ENCODE results near the gene FEM1B.

The FEM1B gene

DNA sequence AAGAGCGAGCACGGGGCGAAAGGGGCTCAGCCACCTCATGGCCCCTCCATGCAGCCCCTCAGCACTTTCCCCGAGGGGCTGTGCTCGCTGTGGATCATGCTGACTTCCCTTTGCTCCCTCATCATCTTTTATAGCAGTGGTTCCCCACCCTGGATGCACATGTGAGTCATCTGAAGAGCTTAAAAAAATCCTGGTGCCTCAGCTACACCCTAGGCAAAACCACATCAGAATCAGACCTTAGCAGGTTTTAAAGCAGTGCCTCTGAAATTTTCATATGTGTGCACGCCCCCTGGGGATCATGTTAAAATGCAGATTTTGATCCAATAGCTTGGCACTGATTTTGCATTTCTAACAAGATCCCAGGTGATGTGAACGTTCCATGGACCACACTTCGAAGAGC lies 50.9 kb downstream of the FEM1B start:
- DNase-seq: no peak

DNA sequence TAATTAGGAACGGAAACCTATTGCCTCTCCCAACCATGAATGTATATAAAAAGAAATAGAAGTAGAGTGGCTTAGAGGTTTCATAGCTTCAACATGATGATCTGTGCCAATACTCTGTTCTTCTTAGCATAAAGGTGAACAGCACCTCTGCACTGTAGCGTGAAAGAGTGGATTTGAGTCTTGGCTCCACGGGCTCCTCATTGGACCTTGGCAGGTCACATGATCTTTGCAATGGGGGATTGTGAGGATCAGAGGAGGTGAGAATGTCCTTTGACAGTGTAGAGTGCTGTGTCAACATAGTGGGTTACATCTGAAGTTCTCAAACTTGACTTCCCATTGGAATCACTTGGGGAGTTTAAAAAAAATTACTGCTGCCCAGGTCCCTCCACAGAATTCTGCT lies 51.4 kb downstream of the FEM1B start:
- DNase-seq: no peak

DNA sequence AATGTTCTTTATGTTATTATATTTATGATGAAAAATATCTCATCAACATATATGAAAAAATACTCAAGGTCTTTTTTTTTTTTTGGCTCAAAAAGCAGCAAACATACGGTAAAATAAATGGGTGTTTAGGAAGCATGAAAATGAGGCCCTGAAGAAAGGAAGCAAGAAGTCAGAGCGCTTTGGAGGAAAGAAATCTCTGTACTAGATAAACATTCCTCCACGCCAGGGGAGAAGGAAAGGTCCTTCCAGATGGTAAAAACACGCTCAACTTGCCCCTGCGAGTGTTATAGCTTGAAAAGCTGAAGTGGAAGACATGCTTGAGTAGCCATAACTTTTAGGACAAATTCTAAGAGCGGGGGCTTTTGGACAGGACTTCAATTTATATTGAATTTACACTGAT lies 52.9 kb downstream of the FEM1B start:
- DNase-seq: no peak

DNA sequence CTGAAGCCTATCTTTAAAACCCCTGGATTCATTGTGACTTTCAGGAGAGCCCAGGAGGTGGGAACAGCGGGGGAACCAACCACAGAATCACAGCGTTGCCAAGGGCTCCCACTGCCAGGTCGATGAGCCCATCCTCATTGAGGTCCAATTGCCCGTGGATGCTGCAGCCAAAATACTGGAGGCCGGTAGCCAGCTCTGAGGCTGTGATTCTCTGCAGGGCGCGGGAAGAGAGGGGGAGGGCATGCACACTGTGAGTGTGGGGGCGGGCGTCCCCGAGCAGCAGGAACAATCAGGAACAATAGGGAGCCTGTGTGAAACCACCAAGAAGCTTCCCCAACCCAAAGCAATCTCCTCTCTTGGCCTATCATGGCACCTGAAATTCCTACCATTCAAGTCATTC lies 53.4 kb downstream of the FEM1B start:
- DNase-seq: no peak

DNA sequence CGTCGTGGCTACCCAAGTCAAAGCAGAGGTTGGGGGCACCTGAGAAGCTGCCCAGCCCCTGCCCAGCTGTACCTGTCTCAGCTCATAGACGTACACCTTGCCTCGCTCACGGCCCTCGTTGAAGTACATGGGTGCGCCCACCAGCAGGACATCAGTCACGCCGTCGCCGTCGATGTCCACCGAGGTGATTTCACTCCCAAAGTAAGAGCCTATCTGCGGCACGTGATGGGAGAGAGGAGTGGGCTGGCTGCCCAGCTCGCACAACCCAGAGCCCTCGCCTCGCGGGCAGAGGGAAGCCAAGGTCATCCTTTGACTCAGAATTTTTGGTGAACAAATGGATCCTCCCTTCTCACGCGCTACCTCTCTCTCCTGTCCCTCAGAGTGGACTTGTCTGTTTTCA lies 54.7 kb downstream of the FEM1B start:
- no peak for DNase-seq

DNA sequence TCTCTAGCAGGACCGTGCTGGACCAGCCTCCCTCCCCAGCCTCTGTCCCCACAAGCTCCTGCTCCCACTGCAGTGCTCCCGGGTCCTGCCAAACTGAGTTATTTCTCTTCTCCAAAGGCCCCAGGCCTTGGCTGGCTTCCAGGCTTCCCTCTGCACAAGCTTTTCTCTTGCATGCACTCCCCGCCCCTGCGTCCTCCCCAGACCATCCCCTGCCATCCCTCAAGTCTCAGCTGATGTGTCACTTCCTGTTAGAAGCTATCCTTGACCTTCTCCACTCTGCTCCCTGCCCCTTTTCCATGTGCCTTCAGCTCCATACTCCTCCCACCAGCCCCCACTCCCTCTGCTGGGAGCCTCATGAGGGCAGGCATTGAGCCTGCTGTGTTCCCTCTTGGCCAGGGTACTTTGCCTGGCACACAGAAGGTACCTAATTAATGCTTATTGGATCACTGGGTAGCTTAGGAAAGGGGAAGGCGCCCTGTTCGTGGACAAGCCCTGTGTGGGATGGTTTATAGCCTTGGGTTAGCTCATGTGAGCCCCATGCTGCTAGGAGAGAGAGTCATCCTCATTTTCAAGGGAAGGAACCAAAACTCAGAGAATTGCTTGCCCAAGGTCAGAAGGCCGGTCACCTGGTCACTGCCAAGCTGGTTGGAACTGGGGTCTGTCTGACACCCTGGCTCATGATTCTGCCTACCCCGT lies 56.4 kb downstream of the FEM1B start:
- no peak for DNase-seq

DNA sequence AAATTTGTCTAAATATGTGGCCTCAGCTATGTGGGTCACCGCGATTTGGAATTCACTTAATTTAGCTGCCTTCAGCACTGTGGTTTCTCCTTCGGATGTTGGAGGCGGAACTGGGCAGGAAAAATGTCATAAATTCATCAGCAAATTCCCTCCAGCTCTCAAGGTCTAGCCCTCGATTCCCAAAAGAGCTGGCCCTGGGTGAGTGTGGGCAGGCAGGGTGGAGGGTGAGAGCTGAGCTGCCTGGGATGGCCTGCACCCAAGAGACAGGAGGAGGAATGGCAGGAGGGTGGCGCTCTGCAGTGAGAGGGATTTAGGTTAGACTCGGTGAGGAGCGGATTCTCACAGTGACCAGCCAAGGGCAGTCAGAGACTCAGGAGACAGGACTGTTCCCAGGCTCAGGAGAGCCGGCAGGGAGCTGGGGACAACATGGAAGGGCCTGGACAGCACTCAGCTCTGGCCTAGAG lies 57.1 kb downstream of the FEM1B start:
- DNase-seq: no peak

DNA sequence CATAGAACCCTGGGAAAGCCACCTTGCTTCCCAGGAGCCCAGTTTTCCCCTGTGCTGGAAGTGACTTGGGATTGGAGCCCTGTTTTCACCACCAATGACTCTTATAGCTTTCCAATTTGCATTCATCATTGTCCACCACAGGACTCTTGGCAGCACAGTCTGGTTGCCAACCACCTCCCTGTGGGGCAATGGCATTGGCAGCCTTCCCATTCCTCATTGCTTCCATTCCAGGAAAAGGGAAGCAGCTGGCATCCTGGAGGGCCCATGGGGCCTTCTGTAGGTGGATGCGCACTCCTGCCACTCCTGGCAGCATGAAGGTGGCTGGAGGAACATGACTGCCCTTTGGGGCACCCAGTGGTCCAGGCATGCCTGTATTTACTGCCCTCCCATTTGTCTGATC lies 57.7 kb downstream of the FEM1B start:
- no peak for DNase-seq

DNA sequence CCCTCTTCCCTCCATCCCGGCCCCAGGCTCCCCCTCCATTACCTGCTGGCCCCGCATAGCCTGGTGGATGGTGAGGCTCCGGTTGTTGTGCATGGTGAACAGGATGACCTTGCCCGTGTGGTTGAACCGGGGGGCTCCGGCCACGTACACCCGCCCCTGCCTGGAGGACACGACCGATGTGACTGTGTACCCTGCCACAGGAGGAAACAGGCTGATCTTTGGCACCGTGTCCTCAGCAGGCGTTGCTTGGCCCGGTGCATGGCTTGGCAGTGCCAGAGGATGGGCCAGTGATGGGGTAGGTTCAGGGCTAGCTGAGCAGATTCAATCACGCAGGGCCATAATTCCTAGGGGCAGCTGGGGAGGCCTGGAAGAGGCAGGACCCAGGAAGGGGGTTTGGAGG lies 58.1 kb downstream of the FEM1B start:
- DNase-seq: no peak

DNA sequence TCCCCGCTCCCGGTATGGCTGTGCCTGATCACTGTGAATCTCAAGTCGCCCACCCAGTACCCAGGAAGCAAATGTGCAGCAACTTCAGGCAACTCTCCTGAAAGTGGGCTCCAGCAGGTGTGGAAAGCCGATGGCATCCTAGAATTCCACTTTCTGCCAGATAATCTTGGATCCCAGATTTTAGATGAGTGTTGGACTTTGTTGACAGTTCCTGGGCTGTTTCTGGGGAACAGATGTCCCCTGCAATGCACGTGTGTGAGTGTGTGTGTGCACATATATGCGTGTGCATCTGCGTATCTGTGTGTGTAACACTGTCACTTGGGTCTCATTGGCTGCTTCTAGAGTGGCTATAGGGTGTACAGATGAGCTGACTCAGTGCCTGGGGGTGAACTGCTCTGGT lies 59.0 kb downstream of the FEM1B start:
- DNase-seq: no peak

DNA sequence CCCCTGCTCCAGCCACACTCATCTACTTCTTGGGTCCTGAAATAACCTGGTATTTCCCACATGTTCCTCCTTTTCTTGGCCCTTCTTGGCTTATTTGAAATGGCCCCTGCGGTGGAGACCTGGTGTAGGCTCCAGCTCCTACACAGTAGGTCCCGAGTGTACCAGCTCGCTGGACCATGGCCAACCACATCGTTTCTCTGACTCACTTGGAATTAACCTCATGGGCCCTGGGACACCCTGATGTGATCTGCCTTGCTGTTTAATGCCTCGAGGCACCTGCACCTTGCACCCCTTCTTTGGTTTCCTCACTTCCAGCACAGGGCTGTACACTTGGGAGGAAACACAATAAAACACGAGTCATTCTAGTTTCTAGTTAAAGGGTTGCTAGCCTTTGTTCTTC lies 60.3 kb downstream of the FEM1B start:
- DNase-seq: no peak

DNA sequence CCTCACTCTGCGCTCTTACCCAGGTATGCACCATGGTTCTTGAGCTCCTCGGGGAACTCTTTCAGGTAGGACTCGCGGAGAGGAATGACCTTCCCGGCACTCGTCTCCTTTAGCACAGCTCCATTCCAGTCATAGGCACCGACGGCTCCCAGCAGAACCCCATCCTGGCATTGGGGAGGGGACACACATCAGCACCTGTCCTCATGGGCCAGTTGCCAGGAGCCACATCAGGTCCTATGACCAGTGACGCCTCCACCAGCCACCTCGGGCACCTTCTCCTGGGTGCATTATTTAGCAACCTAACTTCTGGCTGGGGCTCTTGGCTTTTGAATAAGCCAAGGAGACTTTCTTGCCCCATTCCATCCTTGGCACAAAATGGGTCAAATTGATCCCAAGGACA lies 61.9 kb downstream of the FEM1B start:
- DNase-seq: no peak

DNA sequence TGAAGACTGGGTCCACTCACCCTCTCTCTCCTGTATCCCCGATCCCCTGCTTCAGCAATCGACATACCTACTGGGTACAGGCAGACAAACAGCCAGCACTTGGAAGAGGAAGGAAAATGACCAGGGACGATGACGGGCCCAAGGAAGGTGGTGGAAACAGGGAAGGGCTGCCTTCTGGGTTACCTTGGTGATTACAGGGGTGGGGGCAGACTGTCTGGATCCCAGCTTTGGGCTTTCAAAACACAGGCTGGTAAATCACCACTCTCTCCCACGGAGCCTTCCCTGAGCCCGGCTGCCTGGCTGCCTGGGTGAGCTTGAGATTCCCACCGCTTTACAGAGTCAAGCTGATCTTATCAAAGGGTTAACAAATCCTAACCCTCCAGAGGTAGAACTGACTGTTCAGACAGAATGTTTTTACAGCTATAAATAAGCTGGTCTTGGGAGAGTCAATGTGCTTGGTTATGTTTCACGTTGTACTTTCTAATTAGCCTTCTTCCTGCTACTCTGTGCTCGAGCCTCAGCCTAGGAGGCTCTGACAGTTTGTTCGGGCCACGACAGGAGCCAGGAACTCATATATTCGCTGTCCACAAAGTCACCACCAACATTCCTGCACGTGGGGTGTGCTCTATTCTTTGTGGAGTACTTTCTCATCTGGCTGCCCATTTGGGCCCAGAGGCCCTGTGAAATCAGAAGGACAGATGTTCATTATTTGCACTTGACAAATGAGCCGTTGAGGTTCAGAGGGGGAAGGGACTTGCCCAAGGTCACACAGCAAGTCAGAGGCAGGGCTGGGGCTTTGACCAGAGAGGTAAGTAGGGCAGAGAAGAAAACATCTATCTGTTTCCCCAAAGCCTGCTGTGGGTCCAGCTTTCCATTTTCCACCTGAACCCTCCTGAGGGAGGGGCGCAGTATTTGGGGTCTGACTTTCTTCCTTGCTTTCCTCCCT lies 63.5 kb downstream of the FEM1B start:
- DNase-seq: no peak

DNA sequence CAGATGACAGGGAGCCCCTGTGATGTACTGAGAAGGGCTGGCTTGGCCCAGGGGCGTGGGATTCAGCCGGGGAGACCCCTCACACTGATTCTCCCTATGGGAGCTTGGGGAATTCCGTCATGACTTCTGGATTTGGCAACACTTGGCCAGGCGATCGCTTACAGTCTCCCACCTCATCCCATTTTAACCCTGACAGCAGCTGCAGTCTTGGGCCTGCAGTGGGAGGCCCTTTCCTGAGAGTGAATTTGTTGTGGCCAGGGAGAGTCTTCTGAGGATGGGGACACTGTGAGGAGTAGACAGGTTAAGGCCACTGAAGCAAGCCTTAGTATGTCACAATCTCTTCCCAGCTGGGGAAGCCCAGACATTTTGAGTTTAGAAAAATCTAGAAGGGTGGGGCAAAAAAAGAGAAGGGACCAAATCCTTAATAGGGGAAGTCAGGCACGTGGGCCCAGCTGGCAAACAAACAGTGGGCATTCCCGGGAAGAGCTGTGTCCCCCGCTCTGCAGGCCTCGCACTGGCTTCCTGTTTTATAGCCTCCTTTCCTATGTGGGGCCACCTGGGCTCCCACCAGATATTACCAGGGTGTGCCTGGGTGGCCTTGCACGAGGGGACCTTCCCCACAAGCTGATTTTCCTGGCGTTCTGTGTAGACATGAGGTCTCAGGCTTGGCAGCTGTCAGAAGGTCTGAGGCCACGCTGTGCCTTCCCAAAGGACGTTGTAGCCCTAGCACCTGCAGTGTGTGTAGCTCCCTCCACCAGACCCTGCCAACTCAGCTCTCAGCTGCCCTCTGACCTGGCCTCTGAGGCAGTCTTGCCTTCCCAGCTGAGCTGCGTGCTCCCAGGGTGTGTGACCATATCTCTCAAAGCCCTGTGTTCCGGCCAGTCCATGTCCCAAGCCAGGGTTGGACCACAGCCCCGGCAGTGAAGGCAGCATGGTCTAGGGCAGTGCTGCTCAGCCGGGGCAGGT lies 64.5 kb downstream of the FEM1B start:
- no peak for DNase-seq

DNA sequence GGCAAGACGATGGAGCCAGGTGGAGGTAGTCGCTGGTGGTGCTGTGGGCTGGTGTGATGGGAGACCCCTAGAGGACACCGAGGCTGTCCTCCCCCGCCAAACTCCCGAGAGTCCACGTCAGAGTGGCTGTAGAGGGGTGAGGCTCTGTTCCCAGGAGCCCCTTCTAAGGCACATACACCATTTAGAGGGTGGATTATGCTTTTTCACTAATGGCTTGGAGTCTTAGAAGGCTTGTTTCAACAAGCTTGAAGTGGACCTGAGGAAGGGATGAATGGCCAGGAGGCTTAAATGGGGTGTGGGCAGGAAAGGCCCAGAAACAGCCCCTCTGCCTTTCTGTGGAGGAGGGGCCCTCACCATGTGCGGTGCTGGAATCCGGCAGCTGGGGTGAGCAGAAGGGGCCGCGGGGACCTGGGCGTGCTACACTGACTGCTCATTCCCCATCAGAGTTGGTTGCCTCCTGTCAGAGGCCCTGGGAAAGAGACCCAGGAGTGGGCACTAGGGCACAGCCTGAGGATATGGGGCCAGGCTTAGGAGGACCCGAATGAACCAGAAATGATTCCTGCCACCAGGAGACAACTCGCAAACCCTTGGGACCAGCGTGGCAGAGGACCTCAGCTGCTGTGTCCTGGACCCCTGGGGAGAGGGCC lies 66.2 kb downstream of the FEM1B start:
- no peak for DNase-seq

DNA sequence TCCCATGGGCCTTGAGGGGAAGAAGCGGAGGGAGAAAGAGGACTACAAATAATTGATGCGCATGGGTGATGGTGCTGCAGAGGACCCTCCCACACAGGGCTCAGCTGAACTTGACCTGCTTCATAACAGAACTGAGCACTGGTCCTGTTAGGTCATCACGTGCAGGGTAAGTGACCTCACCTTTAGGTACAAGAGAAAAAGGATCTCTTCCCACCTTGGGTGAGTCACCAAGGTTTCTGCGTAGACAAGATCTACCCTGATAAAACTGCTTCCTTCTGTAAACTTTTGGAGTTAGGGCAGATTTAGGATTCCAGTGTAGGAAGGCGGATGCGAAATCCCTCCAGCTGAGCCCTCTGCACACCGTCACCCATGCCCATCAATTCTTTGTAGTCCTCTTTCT lies 67.1 kb downstream of the FEM1B start:
- DNase-seq: no peak
